HG03095 (cell line): Measurements from ENCODE around the gene AP3B2.

Experiments used
- ATAC-seq: cut with Tn5 transposase; IDR thresholded peaks from one replicate; pipeline ENCODE4 v1.9.1; 2021; ENCODE audit warnings: moderate library complexity; ENCODE audit not compliant: unreplicated experiment

The AP3B2 gene

DNA sequence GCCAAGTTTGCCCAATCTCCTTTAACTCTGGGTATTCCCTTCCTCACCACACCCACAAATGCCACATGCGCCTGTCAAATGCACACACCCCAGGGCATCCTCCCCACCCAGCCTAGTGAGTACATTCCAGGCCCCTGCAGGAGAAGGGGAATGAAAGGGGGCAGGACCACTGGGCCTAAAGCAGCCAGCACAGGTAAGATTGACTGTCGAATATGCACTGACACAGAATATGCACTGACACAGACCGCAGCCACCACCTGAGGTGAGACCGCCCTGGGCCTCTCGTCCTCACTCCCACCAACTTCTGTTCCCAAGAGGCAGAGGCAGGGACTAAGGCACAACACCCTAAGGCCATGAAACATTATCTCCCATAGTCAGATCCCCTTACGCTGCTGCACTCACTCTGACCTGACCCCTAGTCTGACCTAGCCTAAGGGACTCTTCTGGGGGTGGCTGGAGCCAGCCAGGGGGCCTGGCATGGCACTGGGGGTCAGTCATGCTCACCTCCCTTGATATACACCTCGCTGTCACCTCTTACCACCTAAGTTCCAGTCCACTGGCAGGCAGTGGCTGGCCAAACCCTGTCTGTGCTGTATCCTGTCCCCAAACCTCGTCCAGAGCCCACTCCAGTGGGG is 10.8 kb downstream of the AP3B2 start:
- no peak for ATAC-seq

- ATAC-seq, result no peak
Measured at GRCh38 chr15:82697735-82698407, 11.8 kb downstream of the AP3B2 start.

DNA sequence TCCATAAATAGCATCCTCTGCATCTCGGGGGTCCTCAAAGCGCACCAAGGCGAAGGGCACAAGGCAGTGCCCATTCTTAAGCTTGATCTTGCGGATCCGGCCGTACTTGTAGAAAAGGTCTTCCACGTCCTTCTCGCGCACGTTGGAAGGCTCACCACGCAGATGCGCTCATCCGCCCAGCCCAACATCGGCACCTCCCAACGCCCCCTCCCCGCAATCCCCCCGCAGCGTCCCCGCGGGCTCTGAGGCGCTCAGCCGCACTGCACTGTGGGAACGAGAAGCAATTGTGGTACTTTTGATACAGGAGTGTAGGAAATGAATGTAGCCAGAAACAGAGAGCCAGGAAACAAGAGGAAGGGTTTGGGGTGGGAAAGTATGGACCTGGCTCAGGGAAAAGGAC is 17.5 kb downstream of the AP3B2 start:
- no peak for ATAC-seq

DNA sequence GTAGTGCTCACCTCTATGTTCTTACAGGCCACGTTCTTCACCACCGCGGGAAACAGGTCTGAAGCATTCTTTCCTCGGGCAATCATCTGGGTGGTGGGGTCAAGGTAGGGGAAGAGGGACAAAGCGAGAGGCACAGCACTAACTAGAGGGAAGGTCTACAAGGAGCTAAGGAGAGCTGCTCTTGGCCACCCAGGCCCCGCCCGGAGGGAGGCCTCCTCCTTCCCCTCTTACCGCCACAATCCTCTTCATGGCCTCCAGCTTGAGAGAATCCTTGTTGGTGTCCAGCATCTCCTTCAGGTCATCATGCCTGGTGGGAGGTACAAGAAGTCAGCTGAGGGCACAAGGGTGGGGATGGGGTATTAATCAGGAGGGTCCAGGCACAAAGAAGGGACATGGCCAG is 20.5 kb downstream of the AP3B2 start:
- no peak for ATAC-seq

- ATAC-seq, result no peak
Measured at GRCh38 chr15:82688691-82689090, 21.0 kb downstream of the AP3B2 start.

- no peak for ATAC-seq
Measured at GRCh38 chr15:82681371-82681770, 28.3 kb downstream of the AP3B2 start.

DNA sequence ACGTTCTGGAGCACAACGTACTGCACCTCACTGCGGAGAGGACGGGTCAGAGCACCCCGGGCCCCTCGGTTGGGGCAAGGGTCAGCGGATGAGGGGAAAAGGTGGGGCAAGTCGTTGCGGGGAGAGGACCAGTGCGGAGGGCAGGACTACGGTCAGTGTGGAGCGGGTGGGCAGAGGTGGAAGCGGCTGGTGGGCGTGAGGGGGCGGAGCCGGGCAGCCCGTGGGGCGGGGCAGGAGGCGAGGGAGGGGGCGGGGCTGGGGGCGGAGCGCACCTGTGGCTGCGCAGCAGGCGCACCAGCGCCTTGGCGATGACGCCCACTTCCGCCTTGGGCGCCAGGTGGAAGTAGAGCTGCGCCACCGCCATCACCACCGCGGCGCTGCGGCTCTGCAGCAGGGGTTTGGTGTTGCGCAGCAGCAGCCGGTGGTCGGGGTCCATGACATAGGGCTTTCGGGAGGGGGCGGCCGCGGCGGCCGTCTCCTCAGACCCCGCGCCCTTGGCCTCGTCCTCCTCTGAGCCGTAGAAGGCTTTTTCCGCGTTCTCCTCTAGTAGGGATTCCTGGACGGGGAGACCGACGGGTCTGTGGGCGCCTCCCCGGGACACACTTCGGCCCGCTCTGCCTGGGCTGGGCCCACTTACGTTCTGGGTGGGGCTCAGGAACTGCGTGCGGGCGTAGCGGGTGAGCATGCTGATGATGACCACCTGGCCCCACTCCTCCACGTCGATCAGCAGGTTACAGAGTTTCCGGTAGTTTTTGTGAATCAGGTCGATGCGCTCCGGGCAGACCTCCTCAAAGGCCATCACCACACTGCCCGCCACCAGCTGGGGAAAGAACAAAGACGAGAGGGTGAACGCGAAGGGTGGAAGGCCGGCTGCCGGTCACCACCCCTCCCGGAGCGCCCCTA is 29.2 kb downstream of the AP3B2 start:
- peak; percentile 79 for ATAC-seq

DNA sequence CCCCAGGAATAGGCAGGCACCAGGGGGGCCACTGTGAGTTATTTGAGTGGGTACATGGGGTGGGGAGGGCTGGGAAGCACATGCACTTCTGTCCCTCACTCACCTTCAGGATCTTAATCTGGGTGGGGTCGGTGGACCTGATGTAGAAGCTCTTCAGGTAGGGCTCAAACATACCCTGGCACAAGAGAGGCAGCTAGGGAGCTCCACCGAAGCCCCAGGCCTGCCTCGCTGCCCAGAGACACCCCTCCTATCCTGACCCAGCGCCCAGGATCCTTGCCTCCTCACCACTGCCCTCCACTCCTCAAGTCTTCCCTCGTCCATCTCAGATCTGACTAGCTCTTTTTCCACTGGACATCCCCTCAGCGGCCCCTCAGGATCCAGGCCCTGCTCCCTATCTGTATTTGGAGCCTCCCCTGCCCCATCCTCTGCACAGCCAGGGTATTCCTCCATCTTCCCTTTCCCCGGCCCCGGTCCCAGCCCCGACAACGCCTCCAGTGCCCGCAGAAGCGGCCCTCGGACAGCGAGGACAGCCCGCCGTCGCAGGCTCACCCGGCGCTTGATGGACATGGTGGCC is 30.0 kb downstream of the AP3B2 start:
- no peak for ATAC-seq

DNA sequence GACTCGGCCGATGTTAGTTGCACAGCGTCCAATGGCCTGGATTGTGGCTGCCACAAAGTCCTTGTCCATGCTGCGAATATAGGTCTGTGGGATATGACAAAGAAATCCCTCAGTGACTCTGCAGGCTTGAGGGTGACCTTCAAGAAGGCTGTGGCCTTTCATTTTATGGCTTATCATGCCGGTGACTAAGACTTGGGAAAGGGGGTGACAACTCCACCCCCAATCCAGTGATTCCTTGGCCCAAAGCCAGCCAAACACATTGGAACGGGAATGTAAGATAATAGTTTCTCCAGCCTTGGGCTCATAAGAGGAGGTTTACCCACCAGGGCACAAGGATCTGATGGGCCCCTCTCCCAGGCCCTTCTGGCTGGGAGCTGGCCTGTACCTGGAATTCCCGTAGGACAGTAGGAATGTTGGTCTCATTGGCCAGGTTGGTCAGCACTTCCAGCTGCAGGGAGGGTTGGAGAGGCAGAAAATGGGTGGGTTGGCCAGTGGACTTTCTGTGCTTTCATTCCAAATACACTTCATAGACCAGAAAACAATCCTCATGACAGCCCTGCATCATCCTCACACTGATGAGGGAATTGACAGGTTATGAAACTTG is 31.9 kb downstream of the AP3B2 start:
- no peak for ATAC-seq

DNA sequence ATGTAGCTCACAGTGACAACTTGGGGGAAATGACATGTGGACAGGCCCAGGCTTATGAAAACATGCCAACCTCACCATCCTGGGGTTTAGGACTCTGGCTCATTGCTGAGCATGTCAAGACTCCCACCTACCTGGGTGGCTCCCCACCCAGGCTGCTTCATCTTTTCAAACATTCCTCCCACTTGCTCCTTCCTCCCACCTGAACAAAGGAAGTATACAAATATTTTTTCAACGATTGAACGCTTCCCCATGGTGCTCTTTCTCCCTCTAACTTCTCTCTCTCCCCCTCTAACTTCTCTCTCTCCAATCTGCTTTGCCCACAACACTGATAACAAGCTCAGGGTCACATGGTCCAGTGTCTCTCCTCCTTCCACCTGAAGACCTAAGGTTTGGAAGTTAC is 34.8 kb downstream of the AP3B2 start:
- no peak for ATAC-seq

DNA sequence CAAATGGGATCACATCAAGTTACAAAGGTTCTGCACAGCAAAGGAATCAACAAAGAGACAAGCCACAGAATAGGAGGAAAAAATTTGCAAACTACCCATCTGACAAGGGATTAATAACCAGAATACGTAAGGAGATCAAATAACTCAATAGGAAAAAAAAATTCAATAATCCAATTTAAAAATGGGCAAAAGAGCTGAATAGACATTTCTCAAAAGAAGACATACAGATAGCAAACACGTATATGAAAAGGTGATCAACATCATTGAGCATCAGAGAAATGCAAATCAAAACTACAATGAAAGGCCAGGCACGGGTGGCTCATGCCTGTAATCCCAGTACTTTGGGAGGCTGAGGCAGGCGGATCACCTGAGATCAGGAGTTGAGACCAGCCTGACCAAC is 39.0 kb downstream of the AP3B2 start:
- ATAC-seq, result no peak

DNA sequence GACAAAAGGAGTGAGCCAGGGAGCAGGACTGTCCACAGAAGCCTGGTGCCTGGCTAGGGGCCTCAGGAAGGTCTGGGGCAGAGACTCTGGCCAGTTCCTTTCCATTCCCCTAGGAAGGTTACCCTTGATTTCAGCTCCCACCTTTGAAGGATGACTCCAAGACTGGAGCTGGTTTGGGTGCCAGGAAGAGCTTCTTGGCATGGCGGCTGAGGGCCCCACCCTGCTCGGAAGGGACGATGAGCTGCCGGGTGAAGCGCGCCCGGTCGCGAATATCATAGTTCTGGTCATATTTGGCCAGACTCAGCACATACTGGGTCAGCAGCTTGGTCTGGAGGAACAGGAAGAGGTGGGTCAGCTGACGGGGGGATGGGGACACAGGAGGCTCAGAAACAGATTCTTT is 43.1 kb downstream of the AP3B2 start:
- no peak for ATAC-seq

DNA sequence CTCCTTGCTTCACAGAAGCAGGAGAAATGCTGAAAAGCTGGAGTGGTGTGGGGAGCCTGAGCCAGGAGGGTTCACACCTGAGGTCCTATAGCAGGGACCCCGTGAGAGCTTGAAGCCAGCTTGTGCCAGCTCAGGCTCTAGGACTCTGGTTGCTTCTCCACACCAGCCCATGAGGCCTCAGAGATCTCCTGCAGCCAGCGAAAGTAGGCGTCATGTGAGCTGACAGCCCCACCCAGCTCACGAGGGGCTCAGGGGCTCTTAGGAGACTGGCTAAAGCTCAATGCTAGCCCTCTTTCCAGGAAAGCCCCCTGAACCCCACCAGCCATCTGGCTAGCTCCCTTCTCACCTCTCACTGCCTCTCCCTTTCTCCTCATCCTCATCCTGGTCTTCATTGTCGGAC is 45.7 kb downstream of the AP3B2 start:
- ATAC-seq, result no peak

- ATAC-seq, result no peak
Measured at GRCh38 chr15:82663186-82663600, 46.5 kb downstream of the AP3B2 start.

GRCh38 chr15:82662641-82663040 is 47.0 kb downstream of the AP3B2 start:
- ATAC-seq, result no peak

GRCh38 chr15:82660378-82660777 is 49.3 kb downstream of the AP3B2 start:
- ATAC-seq, result no peak

DNA sequence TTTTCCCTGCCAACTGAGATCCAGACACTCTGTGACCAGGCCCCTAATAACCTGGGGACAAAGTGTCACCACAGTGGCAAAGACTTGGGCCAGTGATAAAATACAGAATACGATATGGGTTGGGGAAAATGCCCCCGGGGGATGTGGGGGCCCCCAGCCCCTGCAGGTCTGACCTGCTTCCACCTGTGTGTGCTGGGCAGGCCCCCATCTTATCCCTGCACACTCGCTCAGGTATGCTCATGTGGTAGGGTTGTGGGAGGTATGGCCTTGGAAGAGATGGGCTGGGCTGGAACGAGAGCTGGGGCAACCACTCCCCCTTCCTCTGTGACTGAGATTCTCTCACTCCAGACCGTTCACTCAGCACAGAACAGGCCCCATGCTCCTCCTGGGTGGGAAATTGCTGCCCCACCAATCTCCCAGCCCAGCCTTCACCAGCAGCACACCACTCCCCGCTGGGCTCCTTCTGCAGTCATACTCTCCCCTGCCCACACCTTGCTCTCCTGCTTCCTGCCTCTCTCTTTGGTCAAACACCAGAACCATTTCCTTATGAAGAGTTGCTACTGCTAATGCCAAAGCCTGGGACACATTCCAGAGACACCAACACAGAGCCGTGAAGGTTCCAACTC is 52.9 kb downstream of the AP3B2 start:
- ATAC-seq, result no peak

- ATAC-seq, result no peak
Measured at GRCh38 chr15:82655606-82656005, 54.1 kb downstream of the AP3B2 start.

DNA sequence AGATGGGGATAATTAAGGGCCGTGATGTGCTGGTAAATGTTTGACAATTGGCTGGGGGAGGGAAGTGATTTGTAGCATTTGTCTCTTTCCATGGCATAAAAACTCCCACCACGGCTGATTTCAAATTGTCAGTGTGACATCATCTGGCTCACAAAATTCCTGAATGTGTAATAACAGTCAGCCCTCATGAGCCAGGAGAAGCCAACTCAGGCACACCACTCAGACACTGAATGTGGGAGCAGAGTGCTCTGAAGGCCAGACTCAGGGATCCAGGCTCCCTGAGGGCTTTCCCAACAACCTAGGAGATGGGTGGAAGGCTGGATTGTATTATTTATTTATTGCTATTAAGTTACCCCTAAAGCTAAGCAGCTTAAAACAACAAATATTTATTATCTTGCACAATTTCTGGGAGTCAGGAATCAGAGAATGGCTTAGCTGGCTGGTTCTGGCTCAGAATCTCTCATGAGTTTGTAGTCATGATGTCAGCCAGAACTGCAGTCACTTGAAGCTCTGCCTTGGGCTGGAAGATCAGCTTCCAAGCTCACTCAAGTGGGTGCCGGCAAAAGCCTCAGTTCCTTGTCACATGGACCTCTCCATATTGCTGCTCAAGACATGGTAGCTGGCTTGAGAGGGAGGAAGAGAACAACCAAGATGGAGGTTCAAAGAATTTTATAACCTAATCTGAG is 56.0 kb downstream of the AP3B2 start:
- no peak for ATAC-seq

GRCh38 chr15:82651708-82652107 is 58.0 kb downstream of the AP3B2 start:
- no peak for ATAC-seq
